ENCODE measurements around the gene GGT5. TPM values are rescaled to one million over a fixed set of nuclear protein-coding genes. Genes with fewer than 3 reads are reported as not detected.
"Not testable (repeated sequence)": the region's sequence is repeated elsewhere in the genome, so short reads cannot be mapped to it uniquely, and the experiment has no call there.

The GGT5 gene
- total RNA-seq, 1 experiment from 2014 or later = 39.4 TPM

- DNase-seq (ENCODE audit: low read depth) = no peak
Observed at GRCh38 chr22:24183321-24184031, 61.4 kb downstream of the GGT5 start.

DNA sequence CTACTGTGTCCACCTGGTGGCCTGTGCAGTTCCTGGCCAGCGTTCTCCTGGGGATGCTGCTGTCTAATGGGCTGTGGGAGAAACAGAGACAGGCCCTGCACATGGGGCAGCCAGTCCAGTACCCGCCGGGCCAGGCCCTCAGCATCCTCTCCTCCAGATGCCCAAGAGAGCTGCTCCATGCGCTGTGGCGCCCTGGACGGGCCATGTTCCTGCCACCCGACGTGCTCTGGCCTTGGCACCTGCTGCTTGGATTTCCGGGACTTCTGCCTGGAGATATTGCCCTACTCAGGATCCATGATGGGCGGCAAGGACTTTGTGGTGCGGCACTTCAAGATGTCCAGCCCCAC lies 62.0 kb downstream of the GGT5 start:
- not testable (repeated sequence) for DNase-seq (ENCODE audit: low read depth)

GRCh38 chr22:24181996-24182899 lies 62.6 kb downstream of the GGT5 start:
- DNase-seq (ENCODE audit: low read depth) = no peak

- DNase-seq (ENCODE audit: low read depth) = no peak
Observed at GRCh38 chr22:24181088-24181995, 63.5 kb downstream of the GGT5 start, which contains the start of gene SUSD2. TSS of gene SUSD2 (plus strand) at chr22:24181487. CDS start at chr22:24181520, 33 bp downstream.

DNA sequence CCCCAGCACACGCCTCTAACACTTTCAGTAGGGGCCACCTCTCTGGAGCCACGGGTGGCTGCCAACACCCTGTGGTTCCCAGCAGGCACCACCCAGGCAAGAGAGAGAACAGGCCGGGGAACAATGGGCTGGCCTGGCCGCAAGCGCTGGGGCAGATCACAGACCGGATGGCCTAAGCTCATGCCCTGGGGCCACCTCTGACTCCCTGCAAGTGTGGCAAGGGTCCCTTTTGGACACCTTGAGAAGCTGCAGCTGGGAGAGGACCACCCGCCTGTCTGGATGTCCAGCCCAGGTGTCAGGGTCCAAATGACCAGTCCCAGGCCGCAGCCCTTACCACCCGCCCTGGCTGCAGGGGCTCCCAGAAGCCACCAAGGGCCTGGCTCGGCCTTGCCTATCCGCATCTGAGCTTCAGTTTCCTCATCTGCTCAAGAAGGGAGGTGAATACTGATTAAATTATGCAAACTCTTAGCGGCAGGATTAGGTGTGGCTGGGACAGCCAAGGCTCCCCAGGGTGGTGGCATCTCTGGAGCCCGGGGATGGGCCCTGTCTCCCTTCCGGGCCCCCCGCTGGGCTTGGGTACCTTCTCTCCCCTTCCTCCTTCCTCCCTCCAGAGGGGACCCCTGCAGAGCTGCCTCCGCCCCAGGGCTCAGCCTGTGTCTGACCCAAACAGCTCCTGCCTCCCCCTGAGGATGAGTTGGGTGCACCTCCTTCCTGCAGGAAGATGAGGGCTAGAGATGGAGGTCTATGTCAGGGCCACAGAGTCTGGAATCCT lies 64.4 kb downstream of the GGT5 start:
- DNase-seq (ENCODE audit: low read depth) = no peak

GRCh38 chr22:24179478-24180210 lies 65.2 kb downstream of the GGT5 start:
- DNase-seq (ENCODE audit: low read depth) = no peak

GRCh38 chr22:24178502-24179440 lies 66.1 kb downstream of the GGT5 start:
- DNase-seq (ENCODE audit: low read depth) = no peak

DNA sequence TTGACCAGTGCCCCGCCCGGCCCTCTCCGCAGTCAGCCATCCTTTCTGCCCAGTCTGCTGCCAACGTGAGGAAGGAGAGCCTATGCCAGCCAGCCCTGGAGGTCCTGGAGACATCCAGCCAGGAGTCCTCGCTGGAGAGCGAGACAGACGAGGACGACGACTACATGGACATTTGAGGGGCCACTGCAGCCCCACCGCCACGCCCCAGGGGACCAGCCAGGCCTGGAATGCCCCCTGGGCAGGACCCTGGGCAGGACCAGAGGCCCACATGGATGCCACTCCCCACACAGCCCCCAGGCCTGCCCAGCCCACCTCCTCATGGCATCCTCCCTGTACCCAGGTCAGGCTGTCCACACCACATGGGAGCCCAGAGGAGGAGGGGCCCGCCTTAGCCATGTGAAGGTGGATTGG lies 66.9 kb downstream of the GGT5 start:
- no peak for DNase-seq (ENCODE audit: low read depth)

GRCh38 chr22:24177456-24177855 lies 67.4 kb downstream of the GGT5 start:
- no peak for DNase-seq (ENCODE audit: low read depth)

DNA sequence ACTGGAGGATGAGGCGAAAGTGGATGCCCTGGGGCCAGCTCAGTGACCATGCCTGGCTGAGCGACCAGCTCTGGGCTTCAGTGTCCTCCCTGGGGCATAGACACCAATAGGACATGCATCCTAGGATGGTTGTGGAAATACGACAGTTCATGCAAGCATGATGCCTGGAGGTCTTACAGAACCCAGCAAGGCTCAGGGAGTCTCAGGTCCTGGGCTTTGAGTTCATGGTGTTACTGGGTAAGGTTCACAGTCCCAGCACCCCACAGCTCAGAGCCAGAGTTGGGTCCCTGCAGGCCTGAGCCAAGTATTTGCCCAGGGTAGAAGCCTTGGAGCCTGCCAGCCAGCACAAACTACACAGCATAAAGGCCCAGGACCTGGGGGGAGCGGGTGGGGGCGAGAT lies 67.8 kb downstream of the GGT5 start:
- DNase-seq (ENCODE audit: low read depth) = no peak

DNA sequence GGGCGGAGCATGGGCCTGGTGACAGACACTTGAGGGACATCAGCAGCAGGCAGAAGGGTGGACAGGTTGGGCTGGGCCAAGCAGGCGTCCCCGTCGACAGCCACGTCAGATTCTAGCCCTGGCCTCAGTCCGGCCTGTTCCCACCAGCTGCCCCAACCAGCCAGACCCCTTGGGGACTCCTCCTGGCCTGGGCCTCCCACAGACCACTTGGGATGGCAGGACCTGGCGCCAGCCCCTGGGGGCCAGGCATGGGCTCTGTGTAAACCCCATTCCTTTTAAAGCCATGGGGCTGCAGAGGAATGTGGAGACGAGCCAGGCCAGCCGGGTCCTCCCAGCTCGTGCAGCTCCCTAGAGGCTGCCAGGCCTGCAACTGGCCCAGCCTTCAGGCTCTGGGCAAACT lies 68.3 kb downstream of the GGT5 start:
- DNase-seq (ENCODE audit: low read depth) = no peak

GRCh38 chr22:24176040-24176439 lies 68.8 kb downstream of the GGT5 start:
- DNase-seq (ENCODE audit: low read depth) = no peak

DNA sequence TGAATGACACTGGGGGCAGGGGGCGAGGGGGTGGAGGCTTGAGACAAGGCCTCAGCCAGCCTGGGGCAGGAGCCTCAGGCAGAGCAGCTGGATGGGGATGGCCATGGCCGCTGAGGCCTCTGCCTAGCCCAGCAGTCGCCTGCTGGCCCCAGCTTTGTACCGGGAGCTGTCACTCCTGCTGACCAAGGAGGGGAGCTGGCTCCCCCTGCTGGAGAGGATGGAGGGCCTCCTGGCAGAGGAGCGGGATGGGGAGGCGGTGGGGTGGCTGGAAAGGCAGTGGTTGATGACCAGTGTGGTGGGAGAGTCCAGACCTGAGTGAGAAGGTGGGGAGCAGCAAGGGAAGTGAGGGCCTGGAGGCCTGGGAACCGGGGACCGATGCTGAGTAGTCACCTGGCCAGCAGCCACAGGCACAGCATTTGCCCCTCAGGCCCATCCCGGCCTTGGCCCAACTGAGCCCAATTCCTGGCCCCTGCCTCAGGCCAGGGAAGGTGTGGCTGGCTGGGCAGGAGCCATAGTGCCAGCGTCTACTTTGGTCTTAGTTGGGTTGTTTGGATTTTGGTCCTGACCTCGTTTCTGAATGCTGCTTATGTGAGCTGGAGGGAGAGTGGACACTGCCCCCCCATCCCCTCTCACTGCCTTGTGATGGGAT lies 69.6 kb downstream of the GGT5 start:
- DNase-seq (ENCODE audit: low read depth) = peak; percentile 73

DNA sequence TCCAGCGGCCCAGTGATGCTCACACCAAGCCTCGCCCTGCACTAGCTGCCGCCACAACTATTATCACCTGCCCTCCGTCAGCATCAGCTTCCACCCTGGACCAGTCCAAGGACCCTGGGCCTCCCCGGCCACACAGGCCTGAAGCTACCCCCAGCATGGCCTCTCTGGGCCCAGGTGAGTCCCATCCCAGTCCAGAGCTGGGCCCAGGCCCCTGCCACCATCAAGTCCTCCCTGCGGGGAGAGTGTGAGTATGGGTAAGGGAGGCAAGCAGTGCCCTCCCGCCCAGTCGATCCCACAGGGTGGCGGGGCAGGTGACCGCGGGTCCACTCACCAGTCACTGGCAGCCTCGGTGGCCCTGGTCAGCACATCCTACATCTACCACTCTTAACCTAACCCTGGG lies 73.1 kb downstream of the GGT5 start:
- no peak for DNase-seq (ENCODE audit: low read depth)

DNA sequence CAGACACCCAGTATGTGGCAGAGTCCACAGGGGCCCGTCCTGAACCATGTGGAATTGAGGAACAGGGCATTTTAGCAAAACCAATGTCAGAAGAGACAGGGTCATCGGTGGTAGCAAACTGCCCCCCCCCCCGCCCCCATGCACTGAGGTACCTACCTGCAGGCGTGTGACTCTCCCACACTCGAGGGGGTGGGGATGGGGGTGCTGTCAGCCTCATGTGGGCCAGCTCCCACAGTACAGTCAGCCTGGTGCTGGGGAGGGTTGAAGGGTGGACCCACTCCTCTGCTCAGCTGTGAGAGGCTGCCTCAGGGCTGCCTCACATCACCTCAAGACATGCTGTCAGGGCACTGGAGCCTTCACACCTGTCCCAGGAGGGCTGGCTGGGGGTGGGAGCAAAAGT lies 74.2 kb downstream of the GGT5 start:
- DNase-seq (ENCODE audit: low read depth) = no peak

- no peak for DNase-seq (ENCODE audit: low read depth)
Observed at GRCh38 chr22:24170188-24170587, 74.7 kb downstream of the GGT5 start.

All from LHCN-M2 (cell line).